Activated T-cell treated with anti-CD3 and anti-CD28 coated beads, Interleukin-2, amount 50 U/mL, for 48 hours (primary cell): ENCODE measurements around the gene AMPH.
A peak's percentile ranks its signal among the peaks of the same experiment; 100 is the strongest.
"Not testable (repeated sequence)": the region's sequence is repeated elsewhere in the genome, so short reads cannot be mapped to it uniquely, and the experiment has no call there.

ENCODE experiments used
- DNase-seq, 2 experiments: peaks; one replicate each; pipeline ENCODE4 v3.0.0-alpha.2; 2020

AMPH gene

DNA sequence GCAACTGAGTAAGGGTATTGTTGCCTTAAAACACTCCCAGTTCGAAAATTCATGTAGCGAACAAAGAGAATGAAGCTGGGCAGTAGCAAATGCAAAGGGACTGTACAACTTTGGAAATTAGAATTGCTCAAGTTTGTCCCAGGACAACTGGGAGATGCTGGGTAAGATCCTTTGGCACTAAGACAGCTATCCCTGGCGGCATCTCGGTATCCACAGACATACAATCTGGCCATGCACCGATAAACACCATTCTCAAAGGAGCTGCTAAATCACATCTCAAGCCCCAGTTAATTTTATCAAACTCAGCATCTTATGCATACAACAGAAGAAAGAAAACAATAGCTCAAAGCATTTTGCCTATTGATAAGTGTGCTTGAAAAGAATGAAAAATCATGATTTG is 177.3 kb downstream of the AMPH start:
- no peak for DNase-seq

DNA sequence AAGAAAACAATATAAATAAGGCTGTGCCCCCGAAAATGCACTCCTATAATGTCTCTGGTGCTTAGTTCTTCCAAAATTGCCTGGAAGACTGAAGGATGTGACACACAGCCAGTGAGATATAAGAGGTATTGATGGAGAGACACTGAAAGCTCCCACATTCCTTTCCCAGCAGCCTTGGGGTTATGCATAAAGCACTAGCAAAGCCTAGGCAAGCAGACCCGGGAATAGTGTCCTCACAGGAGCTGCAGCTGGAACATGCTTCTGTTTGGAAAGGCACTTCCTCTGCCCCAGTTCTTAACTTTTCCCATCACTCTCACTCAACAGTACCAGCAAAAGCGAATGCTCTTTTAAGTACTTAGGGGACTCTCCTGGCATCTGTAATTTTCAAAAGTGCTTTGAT is 178.0 kb downstream of the AMPH start:
- DNase-seq, result no peak

DNA sequence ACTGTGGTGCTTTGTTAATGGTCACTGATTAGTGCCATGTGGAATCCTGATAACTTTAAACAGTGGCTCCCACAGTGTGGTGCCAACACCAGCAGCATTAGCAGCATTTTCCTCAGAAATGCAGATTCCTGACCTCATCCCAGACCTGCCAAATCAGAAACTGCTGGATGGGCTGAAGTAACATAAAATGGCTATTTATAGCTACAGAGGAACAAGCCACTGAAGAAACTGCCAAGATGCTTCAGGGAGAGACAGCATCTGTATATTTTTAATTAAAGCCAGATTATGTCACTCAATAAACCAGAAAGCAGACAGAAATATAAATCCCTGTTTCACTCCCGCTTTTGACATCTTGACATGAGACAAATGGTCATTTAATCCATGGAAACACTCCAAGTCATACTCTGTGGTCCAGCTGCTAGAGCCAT is 178.5 kb downstream of the AMPH start:
- DNase-seq, result no peak

DNA sequence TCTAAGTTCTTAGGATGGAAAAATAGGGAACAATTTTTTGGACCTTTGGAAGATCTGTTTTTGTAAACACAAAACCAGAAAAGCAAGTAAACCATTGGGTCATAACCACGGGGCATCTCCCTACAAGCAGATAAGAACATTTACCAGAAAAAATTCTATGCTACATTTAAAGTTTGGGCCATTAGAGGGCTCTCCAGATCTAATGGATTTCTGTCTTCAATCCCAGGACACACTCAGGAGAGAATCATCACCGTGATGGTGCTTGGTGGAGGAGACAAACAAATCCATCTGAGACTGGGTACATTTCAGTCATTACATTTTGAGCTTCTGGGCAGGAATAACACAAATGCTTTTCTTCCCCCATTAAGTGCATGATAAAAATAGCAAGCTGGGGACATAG is 179.3 kb downstream of the AMPH start:
- no peak for DNase-seq

DNA sequence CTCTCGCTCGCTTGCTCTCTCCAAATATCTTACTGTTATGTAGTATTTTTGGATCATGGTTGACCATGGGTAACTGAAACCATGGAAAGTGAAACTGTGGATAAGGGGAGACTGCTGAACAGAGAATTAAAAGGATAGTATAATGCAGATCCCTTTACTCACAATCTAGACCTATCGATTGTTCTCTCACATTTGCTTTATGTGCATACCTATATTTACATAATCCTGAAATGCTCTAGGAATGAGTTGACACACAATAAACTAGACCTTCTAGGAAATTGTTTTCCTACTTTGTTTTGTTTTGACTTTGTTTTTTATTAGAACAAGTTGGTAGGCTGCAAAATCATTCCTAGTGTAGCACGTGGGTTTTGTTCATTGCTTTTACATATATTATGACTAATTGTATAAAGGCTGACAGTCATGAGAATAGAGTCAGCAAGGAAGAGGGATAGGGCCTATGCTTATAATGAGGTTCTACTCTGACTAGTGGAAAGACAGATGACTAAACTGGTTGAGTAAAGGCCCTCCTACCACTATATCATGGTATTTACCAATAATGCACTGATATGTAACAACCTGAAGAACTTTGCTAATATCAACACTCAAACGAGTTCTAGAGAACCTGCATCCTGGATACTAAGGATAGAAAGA is 182.5 kb downstream of the AMPH start:
- DNase-seq, result no peak

DNA sequence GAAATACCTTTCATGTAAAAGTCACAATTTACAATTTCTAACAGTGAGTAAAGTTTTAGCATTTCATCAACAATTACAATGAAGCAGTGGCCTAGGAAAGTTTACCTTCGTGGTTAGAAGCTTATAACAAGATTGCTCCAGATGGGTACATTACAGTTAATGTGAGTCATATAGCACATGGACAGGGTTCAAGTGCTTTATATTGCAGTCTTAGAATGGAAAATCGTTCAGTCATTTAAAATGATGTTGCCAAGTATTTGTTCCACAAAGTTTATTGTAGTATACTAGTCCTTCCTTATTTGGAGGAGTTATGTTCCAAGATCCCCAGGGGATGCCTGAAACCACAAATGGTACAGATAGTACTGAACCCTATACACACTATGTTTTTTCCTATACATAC is 183.1 kb downstream of the AMPH start:
- no peak for DNase-seq

DNA sequence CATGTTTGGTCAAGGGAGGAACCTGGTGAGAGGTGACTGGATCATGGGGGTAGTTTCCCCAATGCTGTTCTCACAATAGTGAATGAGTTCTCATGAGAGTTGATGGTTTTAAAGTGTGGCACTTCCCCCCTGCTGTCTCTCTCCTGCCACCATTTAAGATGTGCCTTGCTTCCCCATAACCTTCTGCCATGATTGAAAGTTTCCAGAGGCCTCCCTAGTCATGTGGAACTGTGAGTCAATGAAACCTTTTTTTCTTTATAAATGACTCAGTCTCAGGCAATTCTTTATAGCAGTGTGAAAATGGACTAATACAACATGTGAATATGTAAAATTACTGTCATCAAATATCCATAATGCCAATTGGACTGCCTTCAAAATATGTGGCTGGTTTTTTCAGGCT is 192.2 kb downstream of the AMPH start:
- DNase-seq, result no peak

DNA sequence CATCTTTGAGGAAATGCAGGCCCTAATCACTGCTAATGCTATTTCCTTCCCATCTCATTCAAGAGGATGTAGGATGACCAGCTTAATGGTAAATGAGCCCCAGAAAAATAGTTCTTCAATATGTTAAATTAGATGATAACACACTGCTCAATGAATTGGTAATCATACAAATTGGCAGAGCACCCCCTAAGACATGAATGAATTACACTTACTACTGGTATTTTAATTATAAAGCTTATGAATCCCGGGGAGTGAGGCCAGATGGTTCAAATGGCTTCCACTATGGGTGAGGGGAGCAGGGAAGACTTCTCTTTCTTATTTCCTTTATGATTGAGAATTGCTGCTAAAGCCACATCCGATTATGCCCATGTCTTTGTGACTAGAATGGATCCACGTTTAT is 198.5 kb downstream of the AMPH start:
- DNase-seq, result no peak

DNA sequence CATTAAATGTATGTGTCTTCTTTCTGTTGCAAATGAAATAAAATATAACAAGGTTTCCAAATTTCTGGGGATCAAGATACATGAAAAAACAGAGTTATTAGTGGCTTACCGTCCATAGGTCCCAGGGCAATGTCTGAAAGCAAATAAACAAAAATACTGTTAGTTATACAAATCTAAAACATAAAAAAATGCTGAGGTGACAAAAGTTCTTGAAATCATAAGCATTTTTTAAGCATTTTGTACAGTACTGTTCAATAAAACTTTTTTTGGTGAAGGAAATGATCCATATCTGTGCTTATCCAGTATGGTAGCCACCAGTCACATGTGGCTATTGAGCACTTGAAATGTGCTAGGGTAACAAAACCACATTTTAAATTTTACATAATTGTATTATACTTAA is 199.1 kb downstream of the AMPH start:
- no peak for DNase-seq

DNA sequence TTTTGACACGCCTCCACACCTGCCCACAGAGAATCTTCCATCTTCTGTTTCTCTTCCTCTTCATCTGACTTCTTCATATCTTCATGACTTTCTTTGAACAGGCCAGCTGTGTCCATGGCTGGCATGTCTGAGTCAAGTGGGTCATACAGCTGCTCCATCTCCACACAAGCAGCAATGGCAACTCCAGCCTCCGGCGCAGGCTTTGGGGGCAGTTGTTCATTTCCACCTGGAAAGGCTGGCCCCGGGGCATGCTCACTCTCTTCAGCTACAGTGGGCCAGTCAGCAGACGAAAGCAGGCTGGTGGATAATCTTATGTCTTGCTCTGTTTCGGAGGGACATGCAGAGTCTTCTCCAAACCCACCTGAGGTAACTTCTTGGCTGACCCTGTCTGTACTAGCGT is 202.1 kb downstream of the AMPH start:
- DNase-seq, result no peak

DNA sequence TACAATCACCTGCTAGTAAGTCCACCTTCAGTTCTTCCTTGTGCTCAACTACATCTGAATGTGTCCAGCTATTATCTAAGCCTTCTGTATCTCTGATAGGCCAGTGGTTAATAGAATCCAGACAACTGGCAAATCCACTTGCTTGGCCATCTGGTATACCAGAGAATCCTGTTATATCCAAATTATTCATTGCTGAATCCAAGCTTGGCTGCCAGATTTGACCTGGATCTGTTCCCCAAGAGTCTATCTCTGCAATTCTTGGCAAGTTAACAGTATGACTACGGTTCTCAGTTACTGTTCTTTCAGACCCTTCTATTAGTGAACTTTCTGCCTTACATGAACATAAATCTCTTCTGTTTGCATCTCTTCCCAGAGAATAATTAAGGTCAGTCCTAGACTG is 203.1 kb downstream of the AMPH start:
- no peak for DNase-seq

DNA sequence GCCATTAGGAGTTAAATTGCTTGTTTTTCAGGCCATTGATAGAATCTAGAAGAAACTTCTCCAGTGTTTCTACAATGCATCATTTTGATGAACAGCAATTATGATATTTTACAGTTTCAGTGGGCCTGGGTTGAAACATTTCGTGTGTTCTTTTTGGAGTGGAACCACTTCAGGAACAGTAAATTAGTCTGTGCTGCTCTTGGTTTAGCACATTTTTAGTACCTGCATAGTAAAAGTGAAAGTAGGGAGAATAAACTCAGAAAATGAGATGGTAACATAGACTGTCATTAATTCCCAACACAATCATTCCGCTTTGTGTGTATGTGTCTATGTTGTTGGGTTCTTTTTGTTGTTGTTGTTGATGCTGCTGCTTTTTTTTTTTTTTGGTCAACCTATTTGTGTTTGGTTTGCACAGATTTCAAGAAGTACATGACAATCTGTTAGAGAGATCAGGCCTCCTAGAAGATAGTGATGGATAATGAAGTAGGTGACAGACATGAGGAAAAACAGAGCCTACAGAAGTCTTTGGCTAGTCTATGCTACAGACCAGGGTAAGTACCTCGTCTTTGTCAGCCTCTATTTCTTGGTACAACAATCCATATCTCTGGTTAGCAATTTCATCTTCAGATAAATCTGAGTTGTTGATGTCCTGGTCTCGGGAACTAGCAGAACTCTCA is 203.8 kb downstream of the AMPH start:
- no peak for DNase-seq

DNA sequence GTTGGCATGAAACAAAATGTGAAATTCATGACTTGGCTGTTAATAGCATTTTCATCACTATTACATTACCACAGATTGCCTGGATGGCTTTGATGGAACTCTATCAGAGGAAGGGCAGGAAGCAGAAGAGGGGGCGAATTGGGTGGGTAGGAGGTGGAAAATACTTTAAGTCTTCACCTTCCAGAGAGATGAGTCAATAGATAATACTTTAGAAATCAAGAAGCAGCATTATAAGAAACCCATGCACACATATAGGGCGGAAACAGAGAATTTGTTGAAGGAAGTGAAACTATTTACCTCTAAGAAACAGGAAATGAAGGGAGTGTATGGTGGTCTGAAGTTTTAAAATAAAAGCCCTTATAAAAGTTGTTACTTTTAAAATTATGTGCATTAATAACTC is 205.7 kb downstream of the AMPH start:
- DNase-seq, result no peak

DNA sequence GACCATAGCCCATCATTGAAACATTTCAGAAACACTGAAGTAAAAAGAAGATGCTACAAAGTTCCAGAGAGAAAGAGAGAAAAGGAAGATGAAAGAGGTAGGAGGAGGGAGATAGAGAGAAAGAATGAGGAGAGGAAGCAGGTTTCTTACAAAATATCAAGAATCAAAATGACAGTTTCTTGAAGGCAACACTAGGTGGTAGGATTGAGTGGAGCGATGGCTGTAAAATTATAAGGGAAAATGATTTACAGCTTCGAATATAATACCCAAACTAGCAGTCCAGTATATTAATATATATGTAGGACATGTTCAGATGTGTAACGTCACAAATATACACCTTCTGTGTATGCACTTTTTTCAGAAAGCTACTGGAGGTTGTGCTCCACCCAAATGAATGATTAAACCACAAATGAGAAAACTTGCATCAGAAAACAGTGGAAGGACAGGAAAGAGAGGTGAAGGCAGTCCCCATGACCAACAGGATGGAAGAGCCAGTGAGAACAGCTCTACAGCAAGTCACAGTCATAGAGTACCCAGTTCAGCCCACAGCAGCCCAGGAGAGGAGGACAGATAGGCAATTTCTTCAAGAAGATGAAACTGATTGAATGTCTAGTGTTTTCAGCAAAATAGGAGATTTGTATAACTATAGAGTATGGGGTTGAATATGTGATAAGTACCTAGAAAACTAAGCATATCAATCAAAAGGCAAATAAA is 206.3 kb downstream of the AMPH start:
- DNase-seq, result no peak

DNA sequence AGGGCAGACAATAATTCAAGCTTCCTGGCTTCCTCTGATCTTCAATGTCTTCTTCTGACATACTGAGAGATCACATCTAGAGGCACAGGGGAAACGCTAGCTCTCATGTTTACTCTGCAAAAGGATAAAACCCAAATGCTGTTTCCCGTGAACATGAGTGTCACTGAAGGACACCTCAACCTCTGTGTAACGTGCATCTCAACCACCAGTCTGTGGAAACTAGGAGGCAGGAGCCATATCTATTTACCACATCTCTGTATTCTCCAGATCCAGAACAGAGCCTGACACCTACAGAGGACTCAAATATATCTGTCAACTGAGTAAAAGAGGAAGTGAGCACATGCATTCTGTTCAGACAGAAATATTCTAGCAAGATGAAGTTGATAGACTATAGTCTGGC is 217.4 kb downstream of the AMPH start:
- no peak for DNase-seq

DNA sequence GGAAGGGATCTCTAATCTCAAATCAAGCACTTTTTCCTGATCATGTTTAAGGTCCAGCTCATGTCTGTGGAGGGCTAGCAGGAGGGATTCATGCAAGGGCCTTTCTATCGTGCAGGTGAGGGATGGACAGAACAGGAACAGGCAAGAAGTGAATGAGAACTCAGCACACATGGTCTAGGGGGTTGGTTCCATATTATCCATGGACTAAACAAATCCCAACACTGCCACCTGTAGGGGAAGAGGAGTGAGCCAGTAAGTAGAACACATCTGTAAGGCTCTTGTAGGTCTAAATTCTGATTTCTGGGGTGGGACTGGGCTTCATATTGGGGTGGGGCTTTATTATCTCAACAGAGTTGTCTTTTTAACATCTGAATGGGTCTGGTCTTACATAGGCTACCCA is 219.8 kb downstream of the AMPH start:
- DNase-seq, result no peak

DNA sequence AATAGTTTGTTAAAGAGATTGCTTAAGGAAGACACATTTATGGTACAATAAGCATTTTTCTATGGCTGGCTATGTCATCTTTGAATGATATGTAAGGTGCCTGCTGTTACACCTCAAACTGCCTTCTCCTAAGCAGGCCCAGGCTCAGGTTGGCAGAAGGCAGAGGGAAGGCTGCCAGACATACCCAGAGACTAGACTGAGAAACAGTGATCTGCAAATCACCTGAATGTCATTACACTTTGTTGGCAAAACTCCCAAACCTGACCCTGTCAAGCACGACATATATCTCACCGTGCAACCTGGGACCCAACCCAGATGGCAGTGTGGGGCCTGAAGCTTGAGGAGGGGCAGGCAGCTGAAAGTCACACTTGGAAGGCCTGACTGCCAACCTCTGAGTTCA is 221.1 kb downstream of the AMPH start:
- no peak for DNase-seq

DNA sequence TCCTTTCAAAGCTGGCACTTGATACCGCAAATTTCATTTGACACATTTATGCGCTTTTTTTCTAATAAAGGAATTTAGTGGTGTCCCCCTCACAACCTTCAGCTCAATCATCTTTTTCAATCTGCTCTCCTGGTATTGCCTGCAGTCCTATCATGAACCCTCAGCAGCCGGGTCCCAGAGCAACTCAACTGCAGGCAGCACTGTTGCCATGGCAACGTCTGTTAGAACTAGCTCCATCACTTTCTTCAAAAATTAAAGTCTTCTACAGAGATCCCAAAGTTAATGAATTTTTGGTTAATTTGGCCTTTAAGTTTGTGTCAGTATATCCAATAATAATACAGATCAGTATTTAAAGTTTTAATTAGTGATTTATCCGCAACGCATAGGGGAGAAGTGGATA is 221.6 kb downstream of the AMPH start:
- DNase-seq, result no peak

DNA sequence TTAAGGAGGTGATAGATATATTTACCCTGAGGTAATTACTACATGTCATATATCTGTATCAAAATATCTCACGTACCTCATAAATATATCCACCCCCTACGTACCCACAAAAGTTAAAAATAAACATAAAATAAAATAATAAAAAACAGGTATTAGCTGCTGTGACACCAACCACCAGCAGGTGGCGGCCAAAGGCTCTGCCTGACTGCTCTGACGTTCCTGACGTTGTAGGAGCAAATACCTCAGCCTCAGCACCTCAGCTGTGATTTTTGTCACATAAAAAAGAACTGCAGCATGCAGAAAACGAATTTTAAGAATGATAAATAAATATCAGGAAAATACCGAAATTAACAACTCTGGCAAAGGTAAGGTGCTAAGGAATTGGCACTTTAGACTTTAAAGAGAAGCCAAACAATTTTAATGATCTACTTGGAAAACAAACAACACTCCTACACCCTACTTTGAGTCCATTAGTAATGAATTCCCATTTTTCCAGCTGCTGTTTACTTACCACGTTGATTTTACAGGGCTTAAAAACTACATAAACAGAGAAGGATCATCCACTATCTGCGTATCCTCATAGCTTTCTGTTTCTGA is 232.3 kb downstream of the AMPH start:
- peak; percentile 49 to 57 for DNase-seq

DNA sequence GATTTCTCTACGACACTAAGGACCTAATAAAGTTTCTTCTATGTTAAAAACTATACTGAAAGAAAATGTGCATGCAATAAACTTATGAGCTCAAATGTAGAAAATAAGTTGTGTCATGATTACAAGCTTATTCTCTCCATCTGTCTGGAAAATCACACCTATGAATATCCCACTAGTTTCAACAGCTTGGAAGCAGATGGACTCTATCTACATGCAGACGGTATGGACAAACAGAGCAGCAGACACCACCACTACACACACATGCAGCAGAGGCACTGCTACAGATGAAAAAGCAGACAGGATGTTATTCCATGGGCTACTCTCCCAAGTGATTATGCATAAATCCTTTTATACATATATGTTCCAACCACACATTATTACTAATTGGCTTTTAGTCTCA is 234.3 kb downstream of the AMPH start:
- DNase-seq, result no peak

DNA sequence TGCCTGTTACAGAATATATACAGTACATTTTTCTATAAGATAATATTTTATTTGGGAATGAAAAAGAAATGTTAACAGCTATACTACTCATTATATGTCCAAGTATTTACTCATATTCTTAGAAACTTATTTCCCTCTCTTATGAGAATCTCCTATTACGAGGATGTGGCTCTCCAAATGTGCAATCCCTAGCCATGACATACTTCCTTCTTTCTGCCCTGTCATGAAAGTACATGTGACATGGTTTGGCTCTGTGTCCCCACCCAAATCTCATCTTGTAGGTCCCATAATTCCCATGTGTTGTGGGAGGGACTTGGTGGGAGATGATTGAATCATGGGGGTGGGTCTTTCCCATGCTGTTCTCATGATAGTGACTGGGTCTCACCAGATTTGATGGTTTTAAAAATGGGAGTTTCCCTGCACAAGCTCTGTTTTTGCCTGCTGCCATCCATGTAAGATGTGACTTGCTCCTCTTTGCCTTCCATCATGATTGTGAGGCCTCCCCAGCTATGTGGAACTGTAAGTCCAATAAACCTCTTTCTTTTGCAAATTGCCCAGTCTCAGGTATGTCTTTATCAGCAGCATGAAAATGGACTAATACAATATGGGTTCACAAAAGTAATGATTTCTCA is 235.1 kb downstream of the AMPH start:
- DNase-seq, result not testable (repeated sequence)

DNA sequence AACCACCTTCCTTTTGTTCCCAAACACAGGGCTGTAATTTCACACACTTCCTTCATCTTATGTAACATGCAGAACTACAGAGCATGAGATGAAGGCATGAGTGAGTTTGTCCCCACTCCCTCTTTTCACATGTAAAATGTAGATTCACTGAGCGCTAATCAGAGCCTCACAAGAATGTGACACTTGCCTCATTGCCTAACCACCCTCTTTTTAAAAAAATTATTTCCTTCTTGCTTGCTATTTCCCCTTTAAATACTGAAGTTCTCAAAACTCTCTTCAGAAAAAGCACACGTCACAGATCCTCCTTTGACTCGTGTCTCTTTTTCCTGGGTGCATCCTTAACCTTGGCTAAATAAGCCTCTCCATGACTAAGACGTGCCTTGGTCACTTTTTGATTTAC is 236.5 kb downstream of the AMPH start:
- no peak for DNase-seq

DNA sequence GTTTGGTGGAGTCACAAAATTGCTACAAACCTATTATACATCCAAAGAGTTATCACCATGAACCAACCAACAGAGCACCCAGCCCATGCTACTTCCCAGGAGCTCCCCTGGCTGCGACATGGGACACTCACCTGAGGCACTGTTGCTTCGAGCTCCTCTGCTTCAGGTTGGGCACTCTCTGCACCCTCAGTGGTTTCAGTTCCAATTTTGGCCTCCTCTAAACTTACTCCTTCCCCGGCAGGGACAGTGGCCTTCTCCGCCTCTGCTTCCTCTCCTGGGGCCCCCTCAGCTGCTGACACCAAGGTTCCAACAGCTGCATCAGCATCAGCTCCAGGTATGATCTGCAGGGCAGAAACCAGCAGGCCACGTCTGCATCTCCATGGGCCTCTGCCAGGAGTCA is 237.3 kb downstream of the AMPH start:
- no peak for DNase-seq

DNA sequence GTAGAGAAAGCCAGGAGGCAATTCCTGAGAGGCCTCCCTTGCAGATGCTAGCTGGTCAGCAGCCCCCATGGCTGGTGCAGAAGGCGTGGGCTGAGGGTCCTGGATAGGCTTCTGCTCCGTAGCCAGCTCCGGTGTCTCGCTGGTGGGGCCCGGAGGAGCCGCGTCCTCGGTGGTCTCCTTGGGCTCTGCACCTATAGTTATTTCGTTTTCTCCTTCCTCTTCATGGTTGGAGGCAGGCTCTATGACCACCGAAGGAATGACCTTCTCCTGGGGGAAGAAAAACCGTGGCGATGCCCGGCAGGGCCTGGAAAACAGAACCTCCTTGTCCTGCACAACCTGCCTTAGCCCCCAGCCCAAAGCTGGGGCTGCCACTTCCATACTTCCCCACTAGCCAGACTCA is 239.4 kb downstream of the AMPH start:
- DNase-seq, result no peak
